Ramos (cell line): ENCODE data around the gene EXOC4.
"Not testable (repeated sequence)": the region's sequence is repeated elsewhere in the genome, so short reads cannot be mapped to it uniquely, and the experiment has no call there.

Source experiments
- in situ Hi-C: fragments of 300-500 bp; cut with MboI; formaldehyde crosslinking; loops from one replicate; pipeline ENCODE4 v1.14.3; 2022; ENCODE audit warnings: low sequenced_read_pairs; ENCODE audit not compliant: unreplicated experiment

The EXOC4 gene

GRCh38 chr7:133252858-133253518, at the start of gene EXOC4:
TSS of gene EXOC4 (plus strand) at chr7:133253078.
- in situ Hi-C loops, result no loop called here

DNA sequence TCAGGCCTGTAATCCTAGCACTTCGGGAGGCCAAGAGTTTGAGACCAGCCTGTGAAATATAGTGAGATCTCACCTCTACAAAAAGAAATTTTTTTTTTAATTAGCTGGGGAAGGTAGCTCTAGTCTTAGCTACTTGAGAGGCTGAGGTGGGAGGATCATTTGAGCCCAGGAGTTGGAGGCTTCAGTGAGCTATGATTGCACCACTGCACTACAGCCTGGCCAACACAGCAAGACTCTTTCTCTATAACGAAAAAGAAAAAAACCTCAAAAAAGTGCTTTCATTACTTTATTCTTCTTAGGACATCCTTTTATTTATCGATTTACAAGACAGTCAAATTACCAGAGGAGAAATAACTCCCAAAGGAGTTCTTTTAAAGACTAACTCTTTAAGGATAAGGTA, 49.4 kb upstream of the EXOC4 start:
- in situ Hi-C loops, result no loop called here

- in situ Hi-C loops, result no loop called here
These were observed 45.2 kb upstream of the EXOC4 start for GRCh38 chr7:133207687-133208086.

- in situ Hi-C loops, result not testable (repeated sequence)
These were observed 42.1 kb upstream of the EXOC4 start for GRCh38 chr7:133210817-133211216.

- in situ Hi-C loops, result not testable (repeated sequence)
These were observed 39.1 kb upstream of the EXOC4 start for GRCh38 chr7:133213772-133214171.

DNA sequence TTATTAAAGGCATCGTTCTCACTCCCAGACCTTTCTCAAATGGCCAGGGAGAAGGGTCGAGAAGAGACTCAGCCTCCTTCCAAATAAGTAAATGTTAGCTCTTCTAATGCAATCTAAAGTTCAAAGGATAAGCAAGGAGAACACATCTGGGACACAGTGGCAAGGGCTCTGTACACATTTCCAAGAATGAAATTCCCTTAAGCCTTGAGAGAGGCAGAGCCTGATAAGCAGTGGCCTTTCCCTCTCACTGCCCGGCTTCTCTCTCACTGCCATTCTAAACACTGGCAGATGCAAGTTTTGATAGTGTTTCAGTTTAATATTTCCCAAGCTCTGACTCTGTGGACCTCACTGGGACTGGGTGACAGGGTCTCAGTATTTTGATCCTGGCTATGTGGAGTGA, 35.1 kb upstream of the EXOC4 start:
- in situ Hi-C loops, result no loop called here

DNA sequence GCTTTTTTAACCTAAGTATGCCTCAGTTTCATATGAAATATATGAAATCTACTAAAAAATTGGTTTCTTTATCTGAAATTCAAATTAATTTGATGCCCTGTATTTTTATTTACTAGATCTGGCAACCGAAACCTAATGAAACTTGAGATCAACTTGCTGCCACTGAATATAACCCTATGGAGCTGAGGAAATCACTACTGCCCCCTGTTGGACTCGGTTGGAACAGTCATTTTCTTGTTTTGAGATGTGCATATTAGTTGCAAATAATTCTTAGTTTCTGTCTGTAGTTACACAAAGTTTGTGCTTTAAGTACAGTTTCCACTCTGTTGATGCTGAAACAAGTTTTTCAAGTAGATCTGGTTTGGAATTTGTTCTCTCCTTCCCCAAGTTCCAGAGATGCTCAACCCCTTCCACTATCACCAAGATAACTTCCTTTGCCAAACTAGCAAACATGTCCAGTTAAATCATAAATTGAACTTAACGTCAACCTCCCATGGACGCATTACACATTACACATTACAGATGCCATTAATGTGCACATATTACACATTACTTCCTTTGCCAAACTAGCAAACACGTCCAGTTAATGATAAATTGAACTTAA, 22.2 kb upstream of the EXOC4 start:
- in situ Hi-C loops, result no loop called here

- in situ Hi-C loops, result no loop called here
These were observed 19.7 kb upstream of the EXOC4 start for GRCh38 chr7:133233142-133233541.

GRCh38 chr7:133234961-133235875, 17.7 kb upstream of the EXOC4 start:
- in situ Hi-C loops, result no loop called here

DNA sequence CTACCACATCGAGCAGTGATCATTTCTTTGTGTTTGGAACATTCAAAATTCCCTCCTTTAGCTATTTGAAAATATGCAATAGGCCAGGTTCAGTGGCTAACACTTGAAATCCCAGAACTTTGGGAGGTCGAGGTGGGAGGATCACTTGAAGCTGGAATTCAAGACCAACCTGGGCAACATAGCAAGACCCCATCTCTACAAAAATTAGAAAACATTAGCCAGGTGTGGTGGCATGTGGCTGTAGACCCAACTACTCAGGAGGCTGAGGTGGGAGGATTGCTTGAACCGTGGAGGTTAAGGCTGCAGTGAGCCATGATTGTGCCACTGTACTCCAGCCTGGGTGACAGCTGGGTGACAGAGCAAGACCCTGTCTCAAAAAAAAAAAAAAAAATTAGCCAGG, 15.3 kb upstream of the EXOC4 start:
- in situ Hi-C loops, result no loop called here

GRCh38 chr7:133240302-133240701, 12.6 kb upstream of the EXOC4 start:
- in situ Hi-C loops, result no loop called here

- in situ Hi-C loops, result no loop called here
These were observed 6.3 kb upstream of the EXOC4 start for GRCh38 chr7:133246558-133246957.

- in situ Hi-C loops, result no loop called here
These were observed 4.0 kb upstream of the EXOC4 start for GRCh38 chr7:133248901-133249300.

- in situ Hi-C loops, result no loop called here
These were observed 396 bp upstream of the EXOC4 start for GRCh38 chr7:133252506-133252857.

DNA sequence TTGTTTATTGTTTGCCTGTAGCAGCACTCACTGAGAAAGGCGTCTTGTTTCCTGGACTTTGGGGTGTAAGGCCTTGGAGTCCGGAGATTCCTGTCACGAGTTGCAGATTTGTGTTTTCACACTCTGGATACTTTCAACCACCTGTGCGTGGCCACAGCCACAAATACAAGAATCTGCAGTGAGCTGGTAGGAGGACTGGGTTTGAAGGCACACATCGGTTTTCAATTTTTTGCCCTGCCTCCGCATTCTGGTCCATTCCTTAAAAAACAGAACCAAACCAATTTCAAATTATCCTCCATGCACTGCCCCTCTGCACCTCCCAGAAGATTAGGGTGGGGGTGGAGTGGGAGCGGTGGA, 619 bp downstream of the EXOC4 start:
- in situ Hi-C loops, result no loop called here

DNA sequence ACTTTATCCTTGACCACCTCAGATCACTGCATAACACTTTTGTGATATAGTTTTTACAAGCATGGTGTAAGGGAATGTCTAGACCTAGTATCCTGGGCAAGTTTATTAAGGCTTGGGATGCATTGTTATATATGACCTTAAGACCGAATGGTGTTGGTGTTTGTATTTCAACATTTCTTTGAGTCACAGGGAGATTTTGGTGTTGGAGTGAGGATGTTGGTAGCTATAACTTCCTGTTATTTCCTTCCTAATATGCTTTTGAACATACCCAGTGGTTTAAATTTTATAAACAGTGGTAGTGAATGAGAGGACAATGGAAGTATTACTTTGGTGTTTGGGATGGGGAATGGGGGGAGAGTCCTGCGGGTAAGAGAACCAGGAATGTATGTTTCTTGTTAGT, 2.6 kb downstream of the EXOC4 start:
- in situ Hi-C loops, result no loop called here

GRCh38 chr7:133258174-133258573, 5.3 kb downstream of the EXOC4 start:
- in situ Hi-C loops, result no loop called here

DNA sequence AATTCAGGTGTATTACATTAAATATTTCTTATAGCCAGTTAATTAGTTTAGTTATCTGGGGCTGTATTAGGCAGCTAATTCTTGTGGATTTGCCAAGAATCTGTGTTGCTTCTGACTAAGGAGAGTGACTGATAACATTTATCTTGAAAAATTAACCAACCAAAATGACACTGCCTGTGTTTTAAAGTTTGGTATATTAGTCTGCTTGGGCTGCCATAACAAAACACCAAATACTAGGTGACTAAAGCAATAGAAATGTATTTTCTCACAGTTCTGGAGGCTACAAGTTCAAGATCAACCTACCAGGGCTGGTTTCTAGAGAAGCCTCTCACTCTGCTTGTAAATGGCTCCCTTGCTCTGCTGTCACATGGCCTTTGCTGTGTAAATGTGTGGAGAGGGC, 12.9 kb downstream of the EXOC4 start:
- in situ Hi-C loops, result no loop called here

GRCh38 chr7:133268355-133268754, 15.5 kb downstream of the EXOC4 start:
- in situ Hi-C loops, result no loop called here

DNA sequence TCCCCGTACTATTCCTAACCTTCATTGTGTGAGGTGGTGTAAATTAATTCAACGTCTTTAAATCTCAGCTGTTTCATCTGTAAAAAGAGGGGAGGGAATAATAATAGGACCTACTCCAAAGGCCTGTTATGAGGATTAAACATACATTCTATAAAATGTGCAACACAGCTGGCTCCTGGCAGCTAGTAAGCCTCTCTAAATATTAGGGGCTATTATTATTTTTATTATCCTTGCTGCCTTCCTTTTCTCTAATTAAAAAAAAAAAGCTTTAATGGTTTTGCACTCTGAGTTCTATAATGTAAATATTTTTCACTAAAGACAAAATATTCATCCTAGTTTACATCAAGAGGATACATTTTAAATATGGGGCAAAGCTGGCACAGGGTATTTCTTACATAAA, 19.5 kb downstream of the EXOC4 start:
- in situ Hi-C loops, result no loop called here

- in situ Hi-C loops, result no loop called here
These were observed 20.3 kb downstream of the EXOC4 start for GRCh38 chr7:133273227-133273626.
